GM12873 (cell line): ENCODE results near the gene SCRN1.

Source experiments
- CTCF ChIP-seq: IDR thresholded peaks from 2 replicates; pipeline ENCODE4 v1.5.1; 2012; ENCODE audit warnings: low read depth, mild to moderate bottlenecking, moderate library complexity, low read length, control low read depth; ENCODE audit not compliant: insufficient read depth; ENCODE audit errors: missing control alignments

SCRN1 gene

DNA sequence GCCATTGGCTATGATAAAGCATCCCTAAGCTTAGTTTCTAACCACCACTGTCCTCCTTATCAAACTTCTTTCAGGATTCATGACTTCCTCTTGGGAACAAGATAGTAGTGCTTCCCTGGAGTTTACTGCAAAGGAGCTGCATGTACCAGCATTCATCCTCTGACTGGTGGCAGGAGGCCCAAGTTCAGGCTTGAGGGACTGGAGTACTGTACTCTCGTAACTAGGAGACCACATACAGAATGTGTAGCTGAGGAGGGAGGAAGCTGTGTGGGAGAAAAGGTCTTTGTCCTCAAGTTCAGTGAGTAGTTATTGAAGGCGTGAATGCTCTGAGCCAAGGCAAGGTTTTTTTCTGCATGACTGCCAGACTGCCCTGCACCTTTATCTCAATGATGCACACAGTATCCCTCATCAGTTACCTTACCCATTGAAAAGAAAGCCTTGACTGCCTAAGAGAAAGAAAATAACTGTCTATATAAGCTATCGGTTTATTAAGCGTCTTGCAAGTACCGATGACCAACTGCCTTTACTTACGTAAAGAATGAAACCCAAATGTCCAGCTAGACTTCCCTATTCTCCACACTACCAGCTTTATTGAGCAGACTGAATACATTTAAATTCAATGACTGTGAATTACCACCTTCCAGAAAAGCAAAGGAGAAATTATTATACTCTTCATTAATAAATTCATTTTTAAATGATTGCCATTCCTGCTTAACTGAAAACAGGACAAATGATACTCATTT is 12.8 kb downstream of the SCRN1 start:
- TF ChIP-seq CTCF: no peak

- TF ChIP-seq CTCF: no peak
Measured at GRCh38 chr7:29976266-29976665, 13.3 kb downstream of the SCRN1 start.

DNA sequence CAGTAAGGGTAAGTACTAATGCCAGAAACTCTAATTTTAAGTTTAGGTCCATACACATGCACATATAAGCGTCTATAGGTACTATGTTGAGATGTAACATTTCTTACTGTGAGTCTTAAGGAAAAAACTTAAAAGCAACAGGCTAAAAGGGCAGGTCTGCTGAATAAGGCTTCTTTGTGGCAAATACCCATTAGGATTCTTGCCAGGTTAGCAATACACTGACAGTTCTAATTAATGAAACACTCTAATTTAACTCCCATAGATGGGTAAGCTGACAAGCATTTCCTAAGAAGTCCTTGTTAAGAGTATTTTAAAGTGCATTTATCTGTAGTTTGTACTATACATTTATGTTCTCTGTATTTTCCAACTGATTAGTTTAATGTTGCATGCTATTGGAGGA is 14.0 kb downstream of the SCRN1 start:
- no peak for TF ChIP-seq CTCF

DNA sequence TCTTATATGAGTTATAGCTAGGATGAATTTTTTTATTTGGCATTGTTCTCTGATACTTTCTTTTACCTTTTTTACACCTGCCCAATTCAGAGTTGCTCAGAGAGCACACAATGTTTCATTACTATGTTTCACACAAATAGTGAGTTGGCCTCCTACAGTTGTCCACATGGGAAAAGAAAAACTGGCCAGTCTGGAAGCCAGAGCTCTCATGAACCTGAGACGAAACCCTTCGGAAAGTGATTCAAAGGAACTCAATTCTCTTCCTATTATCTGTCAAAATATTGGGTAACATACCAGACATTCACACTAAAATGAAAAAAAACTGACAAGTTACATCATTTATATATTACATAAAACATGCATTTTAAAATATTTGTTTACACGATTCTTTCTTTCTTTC is 15.3 kb downstream of the SCRN1 start:
- TF ChIP-seq CTCF: no peak

DNA sequence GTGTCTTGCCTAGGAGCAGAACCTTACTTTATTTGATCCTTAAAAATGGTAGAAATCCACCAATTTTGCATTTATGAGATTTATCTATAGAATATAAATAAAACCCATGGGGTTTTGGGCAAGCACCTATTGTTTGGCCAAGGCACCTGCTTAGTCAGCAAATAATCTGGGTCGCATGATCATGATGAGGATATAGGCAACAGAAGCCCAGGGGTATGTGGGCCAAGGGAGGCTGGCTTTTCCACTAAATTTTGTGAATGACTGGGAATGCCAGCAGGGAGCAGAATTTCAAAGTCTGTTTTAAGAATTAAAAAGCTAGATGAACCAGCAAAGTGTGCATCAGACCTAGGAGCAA is 17.3 kb downstream of the SCRN1 start:
- no peak for TF ChIP-seq CTCF

GRCh38 chr7:29971566-29972314 is 17.9 kb downstream of the SCRN1 start:
- no peak for TF ChIP-seq CTCF

DNA sequence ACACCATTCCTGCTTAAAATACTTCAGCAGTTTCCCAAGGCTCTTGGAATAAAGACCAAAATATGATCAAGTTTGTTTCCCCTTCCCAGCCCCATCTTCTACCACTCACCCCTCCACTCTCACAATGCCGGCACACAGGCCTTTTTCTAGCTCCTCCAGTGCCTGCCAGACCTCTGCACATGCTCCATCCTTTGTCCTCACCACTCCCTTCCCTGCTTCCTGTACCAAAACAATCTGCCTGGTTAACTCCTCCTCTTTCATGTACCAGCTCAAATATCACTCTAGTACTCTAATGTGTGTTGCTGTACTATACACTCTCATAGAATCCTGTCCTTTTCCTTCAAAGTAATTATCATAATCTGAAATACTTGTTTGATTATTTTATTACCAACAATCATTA is 19.4 kb downstream of the SCRN1 start:
- TF ChIP-seq CTCF: no peak
